Activated CD8-positive, alpha-beta T cell treated with anti-CD3 and anti-CD28 coated beads, Interleukin-2, amount 10 ng/mL, durations not matched to agents 7 days and 5 days (primary cell): ENCODE measurements around the gene KLK13. TPM values are rescaled to one million over a fixed set of nuclear protein-coding genes. Genes with fewer than 3 reads are reported as not detected.

Source experiments
- ATAC-seq: fragments of 150-1000 bp; cut with Tn5 transposase; one replicate; pipeline ENCODE4 v1.10.0; 2021; ENCODE audit warnings: moderate library complexity
- CTCF ChIA-PET: fragments of 350-600 bp; sonication (Branson Sonifier 250); formaldehyde crosslinking; loops from one replicate; lab custom pipeline; 2021; ENCODE audit warnings: antibody characterized with exemption; lab: Charles Lee
- POLR2A ChIA-PET: fragments of 350-600 bp; sonication (Branson Sonifier 250); formaldehyde crosslinking; loops from one replicate; lab custom pipeline; 2021; ENCODE audit warnings: antibody characterized with exemption; lab: Charles Lee
- DNase-seq: peaks from one replicate; pipeline ENCODE4 v3.0.0-alpha.2; 2020
- H3K27ac Mint-ChIP-seq: one replicate; pipeline ENCODE4 v1.8.0; 2021; ENCODE audit warnings: mild to moderate bottlenecking, mixed read lengths
- H3K27me3 Mint-ChIP-seq: one replicate; pipeline ENCODE4 v1.8.0; 2021; ENCODE audit warnings: low read depth, mixed read lengths
- H3K36me3 Mint-ChIP-seq: one replicate; pipeline ENCODE4 v1.8.0; 2021; ENCODE audit warnings: low read depth, mixed read lengths
- H3K4me1 Mint-ChIP-seq: one replicate; pipeline ENCODE4 v1.8.0; 2021; ENCODE audit warnings: low read depth, mixed read lengths
- H3K4me3 Mint-ChIP-seq: one replicate; pipeline ENCODE4 v1.8.0; 2021; ENCODE audit warnings: mild to moderate bottlenecking, mixed read lengths
- H3K9me3 Mint-ChIP-seq: one replicate; pipeline ENCODE4 v1.8.0; 2022; ENCODE audit warnings: mixed read lengths; ENCODE audit not compliant: insufficient read depth
- total RNA-seq, 2 experiments: library from RNA; stranded (reverse); gene quantifications; one replicate each; pipeline ENCODE4 v1.2.3, GENCODE V29; 2021

KLK13 gene, protein sequence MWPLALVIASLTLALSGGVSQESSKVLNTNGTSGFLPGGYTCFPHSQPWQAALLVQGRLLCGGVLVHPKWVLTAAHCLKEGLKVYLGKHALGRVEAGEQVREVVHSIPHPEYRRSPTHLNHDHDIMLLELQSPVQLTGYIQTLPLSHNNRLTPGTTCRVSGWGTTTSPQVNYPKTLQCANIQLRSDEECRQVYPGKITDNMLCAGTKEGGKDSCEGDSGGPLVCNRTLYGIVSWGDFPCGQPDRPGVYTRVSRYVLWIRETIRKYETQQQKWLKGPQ
- total RNA-seq: not detected

DNA sequence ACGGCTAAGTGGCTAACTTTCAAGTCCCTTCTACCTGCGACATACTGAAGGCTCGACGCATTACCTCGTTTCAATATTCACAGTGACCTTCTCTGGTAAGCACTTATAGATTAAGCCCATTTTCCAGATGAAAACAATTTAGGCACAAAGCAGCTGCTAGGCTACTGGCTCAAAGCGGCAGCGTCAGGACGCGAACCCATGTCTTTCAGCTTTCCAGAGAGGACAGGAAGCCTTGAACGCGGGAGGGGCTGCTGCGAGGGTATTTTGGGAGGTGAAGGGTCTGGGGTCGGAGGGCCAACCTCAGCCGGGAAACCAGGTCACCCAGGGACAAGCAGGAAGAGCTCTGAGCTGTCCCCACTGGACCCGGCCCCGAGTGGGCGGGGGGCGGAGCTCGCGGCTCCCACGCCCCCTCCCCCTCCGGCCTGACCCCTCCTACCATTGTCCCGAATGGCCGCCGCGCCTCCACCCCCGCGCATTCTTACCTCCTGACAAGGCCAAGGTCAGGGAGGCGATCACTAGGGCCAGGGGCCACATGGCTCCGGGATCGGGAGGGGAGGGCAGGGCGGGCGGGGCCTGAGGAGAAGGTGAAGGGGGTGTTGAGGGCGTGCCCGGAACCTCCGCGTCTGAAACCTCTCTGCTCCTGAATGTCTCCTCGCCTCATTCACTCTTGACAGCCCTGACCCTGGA lies at the start of gene KLK13:
Gene KLK13, minus strand, starts transcription at position 559 of the 687 bp plus-strand sequence. Its CDS starts 25 bp downstream, at position 534.
- H3K27me3 Mint-ChIP-seq: peaks cover 33% of the 10 kb centered on the region
- ATAC-seq: no peak

DNA sequence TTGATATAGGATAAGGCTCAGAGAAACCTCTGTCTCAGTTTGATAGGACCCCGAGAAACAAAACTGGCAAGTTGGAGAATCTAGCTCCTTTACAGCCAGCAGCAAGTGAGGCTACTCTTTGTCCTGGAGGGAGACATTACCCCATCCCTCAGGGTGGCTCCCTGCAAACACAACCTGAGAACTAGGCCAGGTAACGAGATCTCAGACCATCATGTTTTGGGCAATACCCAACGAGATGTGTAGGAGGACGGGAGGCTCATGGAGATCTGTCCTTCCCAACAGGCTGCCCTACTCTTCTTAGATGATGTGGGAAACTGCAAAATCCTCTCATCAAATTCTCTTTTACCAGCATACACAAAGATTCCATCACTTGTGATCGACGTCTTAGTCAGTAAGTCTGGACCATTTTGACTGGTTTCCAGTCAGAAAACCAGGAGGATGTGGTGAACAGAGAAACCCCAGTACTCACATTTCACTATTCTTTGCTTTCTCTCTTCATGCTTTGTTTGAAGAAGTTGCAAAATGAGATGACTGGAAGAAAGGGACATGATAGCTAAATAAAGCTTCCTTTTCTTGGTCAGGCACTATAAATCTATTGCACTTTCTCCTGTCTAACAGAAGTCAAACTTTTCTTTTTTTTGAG lies 49.3 kb upstream of the KLK13 start:
- DNase-seq: peak; percentile 51
- Mint-ChIP-seq H3K27ac (peak overlapping the region; percentile 64), H3K4me1 (peaks cover 46% of the 10 kb centered on the region), H3K36me3 (no peaks in the 10 kb centered on the region), H3K9me3 (no peaks in the 10 kb centered on the region), H3K27me3 (peaks cover 2% of the 10 kb centered on the region), H3K4me3 (no peak overlapping the region)
- ATAC-seq: peak; percentile 34
- POLR2A ChIA-PET: no interaction called here
- CTCF ChIA-PET: interaction anchor here (0.7 to 2.7 kb wide), 7 partner anchors 14 to 45 kb away, joined by 3 to 11 read pairs (median 4); no protein-coding TSS in a partner anchor

More for the DNA sequence above, at the start of gene KLK13:
- Mint-ChIP-seq H3K9me3 (no peaks in the 10 kb centered on the region), H3K36me3 (no peaks in the 10 kb centered on the region), H3K4me3 (no peak within 1 kb of the TSS), H3K4me1 (no peaks in the 10 kb centered on the region), H3K27ac (no peak within 1 kb of the TSS)
- DNase-seq: no peak
- ChIA-PET POLR2A (no interaction called here), CTCF (no interaction called here)

DNA sequence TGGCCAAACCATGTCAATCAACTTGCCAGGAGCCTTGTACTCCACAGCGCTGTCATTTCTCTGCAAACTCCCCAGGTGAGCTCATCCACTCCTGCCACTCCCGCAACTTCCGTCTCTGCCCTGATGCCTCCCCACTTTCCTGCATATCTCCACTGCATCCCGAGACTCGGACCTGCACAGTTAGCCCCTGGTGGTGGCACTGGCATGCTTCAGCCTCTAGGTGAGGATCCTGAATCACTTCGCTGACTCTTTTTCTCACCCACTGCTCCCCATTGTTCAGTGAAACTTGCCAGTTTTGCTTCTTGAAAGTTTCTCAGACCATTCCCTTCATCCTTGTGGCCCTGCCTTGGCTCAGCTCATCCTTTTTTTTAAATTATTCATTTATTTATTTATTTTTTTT lies 46.7 kb upstream of the KLK13 start:
- Mint-ChIP-seq H3K4me1 (peaks cover 48% of the 10 kb centered on the region), H3K27me3 (peaks cover 2% of the 10 kb centered on the region), H3K36me3 (peaks cover 2% of the 10 kb centered on the region), H3K27ac (no peak overlapping the region), H3K4me3 (no peak overlapping the region), H3K9me3 (no peaks in the 10 kb centered on the region)
- ChIA-PET CTCF (no interaction called here), POLR2A (no interaction called here)
- no peak for ATAC-seq
- no peak for DNase-seq

DNA sequence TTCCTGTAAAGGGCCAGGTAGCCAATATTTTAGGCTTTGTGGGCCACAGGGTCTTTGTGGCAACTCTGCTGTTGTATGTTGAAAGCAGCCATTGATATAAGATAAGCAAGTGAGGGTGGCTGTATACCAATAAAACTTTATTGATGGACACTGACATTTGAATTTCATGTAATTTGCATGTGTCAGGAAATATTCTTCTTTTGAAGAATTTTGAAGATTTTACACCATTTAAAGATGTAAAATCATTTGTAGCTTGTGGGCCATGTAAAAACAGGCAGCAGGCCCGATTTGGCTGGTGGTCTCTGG lies 45.7 kb upstream of the KLK13 start:
- ChIA-PET POLR2A (no interaction called here), CTCF (interaction anchor here (1.4 to 1.8 kb wide), 3 partner anchors 11 to 47 kb away, joined by 4 to 5 read pairs (median 4); no protein-coding TSS in a partner anchor)
- no peak for ATAC-seq
- H3K4me3 Mint-ChIP-seq: no peak overlapping the region
- H3K27me3 Mint-ChIP-seq: peaks cover 2% of the 10 kb centered on the region
- DNase-seq: no peak
- no peak overlapping the region for H3K27ac Mint-ChIP-seq
- H3K4me1 Mint-ChIP-seq: peaks cover 46% of the 10 kb centered on the region
- no peaks in the 10 kb centered on the region for H3K9me3 Mint-ChIP-seq
- H3K36me3 Mint-ChIP-seq: peaks cover 8% of the 10 kb centered on the region

DNA sequence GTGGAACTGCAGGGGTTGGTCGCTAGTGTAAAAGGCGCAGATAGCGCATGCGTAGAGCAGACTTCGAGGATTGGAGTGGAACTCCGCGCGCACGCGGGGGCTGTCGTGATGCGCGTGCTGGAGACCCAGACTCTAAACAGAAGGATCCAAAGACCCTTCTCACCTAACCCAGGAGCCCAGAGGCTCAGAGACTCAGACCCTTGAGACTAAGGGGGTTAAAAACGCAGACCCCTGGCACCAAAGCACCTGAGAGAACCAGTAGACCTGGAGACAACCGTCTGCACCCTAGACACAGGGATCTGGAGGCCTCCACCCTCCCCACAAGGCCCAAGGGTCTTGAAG lies 43.9 kb upstream of the KLK13 start:
- CTCF ChIA-PET: interaction anchor here (1.0 kb wide), 1 partner anchor 12 kb away, joined by 5 read pairs; no protein-coding TSS in a partner anchor
- POLR2A ChIA-PET: interaction anchor here (0.7 kb wide), 1 partner anchor 549 kb away, joined by 3 read pairs; no protein-coding TSS in a partner anchor
- Mint-ChIP-seq H3K36me3 (peaks cover 16% of the 10 kb centered on the region), H3K4me1 (peaks cover 35% of the 10 kb centered on the region), H3K9me3 (no peaks in the 10 kb centered on the region), H3K27me3 (peaks cover 2% of the 10 kb centered on the region), H3K27ac (peak overlapping the region; percentile 90), H3K4me3 (peak overlapping the region; percentile 88)
- ATAC-seq: peak; percentile 48
- no peak for DNase-seq

DNA sequence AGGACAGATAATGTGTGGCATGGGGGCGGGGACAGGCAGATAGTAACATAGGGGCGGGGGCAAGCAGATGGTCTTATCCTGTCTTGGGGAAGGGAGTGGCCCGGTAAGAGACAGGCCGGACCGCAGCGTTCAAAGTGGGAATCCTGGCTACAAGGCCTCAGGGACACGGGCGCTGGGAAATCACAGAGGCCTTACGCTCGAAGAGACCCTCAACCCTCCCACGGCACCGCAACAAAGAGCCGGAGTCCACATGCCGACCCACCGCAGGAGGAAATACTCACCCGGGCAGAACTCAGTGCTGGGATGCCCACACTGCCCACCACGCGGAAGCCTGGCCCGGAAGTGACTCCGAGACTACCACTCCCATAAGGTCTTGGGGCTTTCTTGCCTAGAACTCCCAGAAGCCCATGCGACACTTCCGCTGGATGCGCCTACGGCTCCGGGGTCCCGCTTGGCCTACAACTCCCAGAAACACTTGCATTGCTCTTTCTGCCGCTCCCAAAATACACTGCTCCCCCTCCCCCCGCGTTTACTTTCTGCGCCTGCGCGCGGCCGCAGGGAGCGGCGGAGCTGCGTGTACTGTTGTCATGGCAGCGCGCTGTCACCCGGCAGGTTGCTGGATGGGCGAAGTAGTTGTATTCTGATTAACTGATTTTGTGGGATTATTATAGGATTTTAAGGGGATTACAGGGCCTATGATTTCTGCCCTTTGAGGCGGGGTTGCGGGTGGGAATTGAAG lies 43.3 kb upstream of the KLK13 start, which contains the start of gene CTU1:
Gene CTU1, minus strand, starts transcription at position 344 of the 739 bp plus-strand sequence. CDS start 3,840 bp downstream, outside the sequence.
- ChIA-PET POLR2A (interaction anchor here (0.7 kb wide), 1 partner anchor 549 kb away, joined by 3 read pairs; no protein-coding TSS in a partner anchor), CTCF (interaction anchor here (1.0 kb wide), 1 partner anchor 12 kb away, joined by 5 read pairs; no protein-coding TSS in a partner anchor)
- peak; percentile 99 for DNase-seq
- H3K27ac Mint-ChIP-seq: peak within 1 kb of the TSS; percentile 90
- peak within 1 kb of the TSS; percentile 88 for H3K4me3 Mint-ChIP-seq
- H3K4me1 Mint-ChIP-seq: peaks cover 34% of the 10 kb centered on the region
- peaks cover 2% of the 10 kb centered on the region for H3K27me3 Mint-ChIP-seq
- H3K9me3 Mint-ChIP-seq: no peaks in the 10 kb centered on the region
- peak; percentile 98 for ATAC-seq
- H3K36me3 Mint-ChIP-seq: peaks cover 22% of the 10 kb centered on the region

DNA sequence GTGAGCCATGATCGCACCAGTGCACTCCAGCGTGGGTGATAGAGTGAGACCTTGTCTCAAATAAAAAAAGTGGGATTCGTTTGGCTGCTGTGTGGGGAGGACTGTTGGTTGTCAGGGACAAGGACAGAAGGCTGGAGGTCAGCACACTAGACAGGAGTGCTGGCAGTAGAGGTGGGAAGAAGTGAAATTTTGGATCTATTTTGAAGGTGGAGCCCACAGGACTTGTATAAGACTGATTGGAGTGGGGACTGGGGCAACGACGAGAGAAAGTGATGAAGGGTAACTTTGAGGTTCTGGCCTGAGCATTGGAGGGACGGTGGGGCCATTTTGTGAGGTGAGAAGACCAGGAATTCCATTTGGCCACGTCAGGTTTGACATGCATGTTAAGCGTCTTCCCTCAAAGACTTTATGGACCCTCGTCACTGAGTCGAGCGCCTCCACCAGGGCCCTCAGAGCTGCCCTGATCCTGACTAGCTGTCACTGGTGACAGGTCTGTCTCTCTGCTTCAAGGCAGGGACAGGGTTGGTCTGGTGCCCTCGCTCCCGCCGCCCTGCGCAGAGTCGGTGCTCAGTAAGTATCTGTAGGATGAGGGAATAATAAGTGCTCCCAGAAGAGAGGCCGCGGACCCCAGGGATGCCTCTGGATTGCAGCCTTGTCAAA lies 42.6 kb upstream of the KLK13 start:
- ATAC-seq (peak; percentile 27), DNase-seq (peak; percentile 41)
- CTCF ChIA-PET: no interaction called here
- POLR2A ChIA-PET: no interaction called here
- Mint-ChIP-seq H3K4me3 (peak overlapping the region; percentile 88), H3K27me3 (peaks cover 2% of the 10 kb centered on the region), H3K4me1 (peaks cover 34% of the 10 kb centered on the region), H3K9me3 (no peaks in the 10 kb centered on the region), H3K36me3 (peaks cover 26% of the 10 kb centered on the region), H3K27ac (peak overlapping the region; percentile 90)

DNA sequence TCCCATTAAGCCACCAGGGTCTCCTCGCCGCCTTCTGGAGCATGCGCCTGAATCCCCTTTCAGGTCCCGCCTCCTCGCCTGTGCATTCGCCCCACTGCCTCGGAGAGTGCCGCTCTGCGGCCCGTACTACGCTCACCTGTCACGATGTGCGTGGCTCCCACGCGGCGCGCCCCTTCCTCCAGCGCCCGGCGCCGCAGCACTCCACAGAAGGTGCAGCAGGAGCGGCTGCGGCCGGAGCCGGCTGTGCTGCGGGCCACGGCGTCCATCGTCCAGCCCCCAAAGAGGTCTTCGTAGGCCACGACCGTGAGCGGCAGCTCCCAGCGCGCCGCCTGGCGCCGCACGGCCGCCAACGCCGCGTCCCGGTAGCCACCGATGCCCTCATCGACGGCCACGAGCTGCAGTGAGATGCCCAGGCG lies 39.0 kb upstream of the KLK13 start:
- Mint-ChIP-seq H3K27me3 (no peaks in the 10 kb centered on the region), H3K4me1 (peaks cover 28% of the 10 kb centered on the region), H3K27ac (no peak overlapping the region), H3K4me3 (no peak overlapping the region), H3K36me3 (peaks cover 42% of the 10 kb centered on the region), H3K9me3 (no peaks in the 10 kb centered on the region)
- POLR2A ChIA-PET: no interaction called here
- no peak for ATAC-seq
- no peak for DNase-seq
- CTCF ChIA-PET: no interaction called here

DNA sequence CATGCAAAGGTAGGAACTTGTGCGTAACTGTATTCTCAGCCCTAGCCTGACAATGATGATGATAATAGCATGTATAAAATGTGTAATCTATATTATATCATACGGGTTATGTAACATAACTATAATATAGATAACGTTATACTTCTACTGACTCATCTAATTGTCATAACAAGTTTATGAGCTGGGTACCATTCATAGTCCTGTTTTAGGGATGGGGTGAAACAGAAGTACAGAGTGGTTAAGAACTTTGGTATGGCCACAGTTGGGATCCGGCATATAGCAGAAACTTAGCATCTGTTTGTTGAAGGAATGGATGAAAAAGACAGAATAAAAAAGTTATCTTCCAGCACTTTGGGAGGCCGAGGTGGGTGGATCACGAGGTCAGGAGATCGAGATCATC lies 38.1 kb upstream of the KLK13 start:
- Mint-ChIP-seq H3K27ac (no peak overlapping the region), H3K36me3 (peaks cover 46% of the 10 kb centered on the region), H3K4me3 (no peak overlapping the region), H3K9me3 (no peaks in the 10 kb centered on the region), H3K4me1 (peaks cover 23% of the 10 kb centered on the region), H3K27me3 (no peaks in the 10 kb centered on the region)
- DNase-seq: no peak
- ChIA-PET CTCF (no interaction called here), POLR2A (no interaction called here)
- no peak for ATAC-seq

DNA sequence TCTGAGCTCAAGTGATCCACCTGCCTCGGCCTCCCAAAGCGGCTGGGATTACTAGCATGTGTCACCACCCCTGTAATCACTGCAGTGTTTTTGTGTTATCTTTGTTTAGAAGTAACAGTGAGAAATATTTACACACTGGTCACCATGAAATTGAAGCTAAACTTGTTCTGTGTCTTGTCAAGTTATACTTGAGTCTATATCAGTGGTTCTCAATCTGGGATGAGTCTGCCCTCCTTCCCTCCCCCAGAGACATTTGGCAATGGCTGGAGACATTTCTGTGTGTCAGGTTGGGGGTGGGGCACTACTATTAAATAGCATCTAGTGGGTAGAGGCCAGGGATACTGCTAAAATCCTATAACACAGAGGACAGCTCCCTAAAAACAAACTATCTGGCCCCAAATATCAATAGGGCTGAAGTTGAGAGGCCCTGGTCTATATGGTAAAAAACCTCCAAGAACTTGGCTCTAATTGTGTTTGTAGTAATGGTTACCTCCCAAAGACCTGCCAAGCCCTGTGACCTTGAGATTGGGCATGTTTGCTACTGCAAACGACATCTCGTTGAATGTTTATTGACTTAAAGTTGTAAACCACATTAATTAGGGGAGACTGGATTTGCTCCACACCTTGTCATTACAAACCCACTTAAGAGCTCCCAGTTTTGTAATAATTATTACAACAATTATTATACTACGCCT lies 36.4 kb upstream of the KLK13 start:
- H3K4me3 Mint-ChIP-seq: no peak overlapping the region
- no peaks in the 10 kb centered on the region for H3K9me3 Mint-ChIP-seq
- POLR2A ChIA-PET: no interaction called here
- CTCF ChIA-PET: no interaction called here
- peaks cover 59% of the 10 kb centered on the region for H3K36me3 Mint-ChIP-seq
- ATAC-seq (no peak), DNase-seq (no peak)
- H3K27ac Mint-ChIP-seq: peak overlapping the region; percentile 43
- peaks cover 27% of the 10 kb centered on the region for H3K4me1 Mint-ChIP-seq
- H3K27me3 Mint-ChIP-seq: no peaks in the 10 kb centered on the region
